HG03520 (cell line): ENCODE results near the gene DENND4C.
"Not testable (repeated sequence)": the region's sequence is repeated elsewhere in the genome, so short reads cannot be mapped to it uniquely, and the experiment has no call there.

ENCODE experiments used
- ATAC-seq: cut with Tn5 transposase; IDR thresholded peaks from one replicate; pipeline ENCODE4 v1.9.1; 2021; ENCODE audit warnings: mild to moderate bottlenecking, moderate library complexity; ENCODE audit not compliant: unreplicated experiment

DENND4C gene

GRCh38 chr9:19223724-19224123, 6.8 kb upstream of the DENND4C start:
- no peak for ATAC-seq

DNA sequence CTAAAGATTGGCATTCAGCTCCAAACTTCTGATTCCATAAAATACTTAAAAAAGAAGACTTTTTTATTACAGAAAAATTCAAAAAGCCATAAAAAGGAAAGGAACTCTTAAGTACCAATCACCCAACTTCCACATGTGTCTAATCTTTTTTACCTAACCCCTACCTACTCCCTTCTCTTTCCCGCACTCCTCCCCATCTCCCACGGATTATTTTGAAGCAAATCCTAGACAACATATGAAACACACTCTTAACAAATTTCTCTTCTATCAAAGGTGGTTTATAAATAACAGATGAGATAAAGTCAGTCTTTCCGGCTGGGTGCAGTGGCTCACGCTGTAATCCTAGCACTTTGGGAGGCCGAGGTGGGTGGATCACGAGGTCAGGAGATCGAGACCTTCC, 5.9 kb upstream of the DENND4C start:
- ATAC-seq: no peak

DNA sequence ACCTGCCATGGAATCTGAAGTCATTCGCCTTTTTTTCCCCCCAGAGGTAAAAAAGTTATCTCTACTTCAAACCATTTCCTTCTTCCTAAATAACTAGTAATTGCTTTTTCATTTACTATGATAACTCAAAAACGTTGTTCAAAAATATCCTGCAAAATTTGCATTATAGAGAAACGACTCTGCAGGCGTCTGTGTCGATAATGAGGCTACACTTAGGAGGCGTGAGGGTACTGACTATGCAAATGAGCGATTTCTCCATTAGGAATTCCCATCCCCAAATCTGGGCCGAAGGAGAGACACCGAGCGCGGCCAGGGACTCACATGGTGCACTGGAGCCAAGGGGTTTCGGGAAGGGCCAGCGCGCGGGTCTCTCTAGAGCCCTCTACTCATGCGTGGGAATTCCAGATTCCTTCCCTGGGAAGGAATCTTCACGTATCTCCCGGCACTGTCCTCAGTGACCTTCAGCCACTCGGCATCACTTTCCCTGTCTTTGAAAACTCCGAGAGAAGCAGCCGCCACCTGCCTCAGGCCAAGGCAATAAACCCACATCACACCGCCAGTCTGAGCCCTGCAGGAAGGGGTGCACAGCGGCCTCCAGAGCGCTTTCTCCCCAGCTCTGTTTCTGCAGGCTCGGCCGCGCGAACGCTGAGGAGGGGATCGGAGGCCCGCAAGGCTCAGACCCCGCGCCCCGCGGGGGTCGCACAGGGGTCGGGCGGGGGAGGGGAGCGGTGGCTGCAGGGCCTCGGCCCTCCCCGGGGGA, 718 bp upstream of the DENND4C start:
- peak; percentile 56 for ATAC-seq

- peak; percentile 4 for ATAC-seq
Measured at GRCh38 chr9:19231126-19231903, 822 bp downstream of the DENND4C start.

GRCh38 chr9:19231904-19232822, 1.7 kb downstream of the DENND4C start:
- ATAC-seq: no peak

GRCh38 chr9:19232823-19233194, 2.3 kb downstream of the DENND4C start:
- ATAC-seq: no peak

- no peak for ATAC-seq
Measured at GRCh38 chr9:19233344-19233743, 2.9 kb downstream of the DENND4C start.

- no peak for ATAC-seq
Measured at GRCh38 chr9:19239955-19240354, 9.5 kb downstream of the DENND4C start.

- no peak for ATAC-seq
Measured at GRCh38 chr9:19241728-19242127, 11.2 kb downstream of the DENND4C start.

DNA sequence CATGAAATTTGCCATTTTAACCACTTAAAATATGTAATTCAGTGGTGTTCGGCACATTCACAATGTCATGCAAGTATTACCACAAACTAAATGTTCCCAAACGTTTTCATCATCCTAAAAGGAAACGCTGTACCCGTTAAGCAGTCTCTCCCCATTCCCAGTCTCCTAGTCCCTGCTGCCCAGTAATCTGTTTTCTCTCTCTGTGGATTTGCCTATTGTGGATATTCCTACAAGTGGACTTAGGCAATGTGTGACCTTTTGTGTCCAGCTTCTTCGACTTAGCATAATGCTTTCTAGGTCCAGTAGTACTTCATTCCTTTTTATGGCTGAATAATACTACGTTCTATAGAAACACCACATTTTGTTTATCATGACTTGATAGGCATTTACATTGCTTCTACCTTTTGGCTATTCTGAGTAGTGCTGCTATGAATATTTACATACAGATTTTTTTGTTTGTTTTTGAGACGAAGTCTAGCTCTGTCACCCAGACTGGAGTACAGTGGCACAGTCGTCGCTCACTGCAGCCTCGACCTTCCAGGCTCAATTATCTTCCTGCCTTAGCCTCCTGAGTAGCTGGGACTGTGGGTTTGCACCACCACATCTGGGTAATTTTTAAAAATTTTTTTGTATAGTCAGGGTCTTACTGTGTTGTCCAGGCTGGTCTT, 13.0 kb downstream of the DENND4C start:
- no peak for ATAC-seq

GRCh38 chr9:19246891-19247290, 16.4 kb downstream of the DENND4C start:
- no peak for ATAC-seq

DNA sequence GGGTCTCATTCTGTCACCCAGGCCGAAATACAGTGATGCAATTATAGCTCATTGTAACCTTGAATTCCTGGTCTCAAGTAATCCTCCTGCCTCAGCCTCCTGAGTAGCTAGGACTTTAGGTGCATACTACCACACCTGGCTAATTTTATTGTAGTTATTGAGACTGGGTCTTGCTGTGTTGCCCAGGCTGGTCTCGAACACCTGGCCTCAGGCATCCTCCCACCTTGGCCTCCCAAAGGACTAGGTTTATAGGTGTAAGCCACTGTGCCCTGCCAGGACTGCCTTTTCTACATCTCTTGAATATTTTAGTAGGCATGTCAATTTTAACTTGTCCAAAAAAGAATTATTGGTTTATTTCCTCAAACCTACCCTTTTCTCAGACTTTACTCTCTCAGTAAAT, 16.9 kb downstream of the DENND4C start:
- ATAC-seq: no peak

DNA sequence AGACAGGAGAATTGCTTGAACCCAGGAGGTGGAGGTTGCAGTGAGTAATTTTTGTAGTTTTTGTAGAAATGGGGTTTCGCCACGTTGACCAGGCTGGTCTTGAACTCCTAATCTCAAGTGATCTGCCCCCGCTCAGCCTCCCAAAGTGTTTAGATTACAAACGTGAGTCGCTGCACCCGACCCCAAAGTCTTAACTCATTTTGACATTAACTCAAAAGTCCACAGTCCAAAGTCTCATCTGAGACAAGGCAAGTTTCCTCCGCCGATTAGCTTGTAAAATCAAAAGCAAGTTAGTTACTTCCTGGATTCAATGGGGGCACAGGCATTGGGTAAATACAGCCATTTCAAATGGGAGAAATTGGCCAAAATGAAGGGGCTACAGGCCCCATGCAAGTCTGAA, 19.9 kb downstream of the DENND4C start:
- ATAC-seq: not testable (repeated sequence)

- ATAC-seq: not testable (repeated sequence)
Measured at GRCh38 chr9:19251203-19251602, 20.7 kb downstream of the DENND4C start.

DNA sequence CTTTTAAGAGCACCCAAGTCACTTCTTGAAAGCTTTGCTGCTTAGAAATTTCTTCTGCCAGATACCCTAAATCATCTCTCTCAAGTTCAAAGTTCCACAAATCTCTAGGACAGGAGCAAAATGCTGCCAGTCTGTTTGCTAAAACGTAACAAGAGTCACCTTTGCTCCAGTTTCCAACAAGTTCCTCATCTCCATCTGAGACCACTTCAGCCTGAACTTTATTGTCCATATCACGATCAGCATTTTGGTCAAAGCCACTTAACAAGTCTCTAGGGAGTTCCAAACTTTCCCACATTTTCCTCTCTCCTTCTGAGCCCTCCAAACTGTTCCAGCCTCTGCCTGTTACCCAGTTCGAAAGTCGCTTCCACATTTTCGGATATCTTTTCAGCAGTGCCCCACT, 21.1 kb downstream of the DENND4C start:
- ATAC-seq: not testable (repeated sequence)

DNA sequence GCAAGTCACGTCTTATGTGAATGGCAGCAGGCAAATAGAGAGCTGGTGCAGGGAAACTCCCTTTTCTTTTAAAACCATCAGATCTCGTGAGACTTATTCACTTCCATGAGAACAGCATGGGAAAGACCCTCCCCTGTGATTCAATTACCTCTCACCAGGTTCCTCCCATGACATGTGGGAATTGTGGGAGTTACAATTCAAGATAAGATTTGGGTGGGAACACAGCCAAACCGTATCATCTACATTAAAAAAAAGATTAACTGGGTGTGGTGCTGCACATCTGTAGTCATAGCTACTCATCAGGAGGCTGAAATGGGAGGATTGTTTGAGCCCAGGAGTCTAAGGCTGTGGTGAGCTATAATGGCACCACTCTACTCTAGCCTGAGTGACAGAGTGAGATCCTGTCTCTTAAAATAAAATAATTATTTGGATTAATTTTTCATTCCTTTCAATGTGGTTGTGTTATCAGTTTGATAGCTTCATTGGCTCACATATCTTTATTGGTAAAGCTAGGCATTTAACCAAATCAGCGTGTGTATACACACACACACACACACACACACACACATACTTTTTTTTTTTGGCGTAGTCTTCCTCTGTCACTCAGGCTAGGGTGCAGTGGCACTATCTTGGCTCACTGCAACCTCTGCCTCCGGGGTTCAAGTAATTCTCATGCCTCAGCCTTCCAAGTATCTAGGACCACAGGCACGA, 21.8 kb downstream of the DENND4C start:
- no peak for ATAC-seq

DNA sequence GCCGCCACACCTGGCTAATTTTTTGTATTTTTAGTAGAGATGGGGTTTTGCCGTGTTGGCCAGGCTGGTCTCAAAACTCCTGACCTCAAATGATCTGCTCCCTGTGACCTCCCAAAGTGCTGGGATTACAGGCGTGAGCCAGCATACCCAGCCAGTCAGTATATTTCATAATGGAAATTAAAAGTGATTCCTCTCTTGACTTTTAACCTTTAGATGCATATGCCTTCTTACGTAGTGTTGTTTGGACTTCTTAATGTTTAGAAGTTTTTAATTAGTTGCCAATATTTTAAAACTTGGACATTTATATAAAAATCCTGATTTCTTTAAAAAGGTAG, 22.4 kb downstream of the DENND4C start:
- ATAC-seq: no peak

DNA sequence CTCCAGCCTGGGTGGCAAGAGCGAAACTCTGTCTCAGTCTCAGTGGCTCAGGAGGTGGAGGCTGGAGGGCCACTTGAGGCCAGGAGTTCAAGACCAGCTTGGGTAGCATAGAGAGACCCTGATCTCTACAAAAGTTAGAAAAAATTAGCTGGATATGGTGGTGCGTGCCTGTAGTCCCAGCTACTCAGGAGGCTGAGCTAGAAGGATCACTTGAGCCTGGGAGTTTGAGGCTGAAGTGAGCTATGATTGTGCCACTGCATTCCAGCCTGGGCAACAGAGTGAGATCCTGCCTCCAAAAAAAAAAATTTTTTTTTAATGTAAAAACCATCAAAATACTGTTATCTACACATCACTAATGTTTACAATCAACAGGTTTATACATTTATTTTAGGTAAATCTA, 24.6 kb downstream of the DENND4C start:
- no peak for ATAC-seq

- ATAC-seq: no peak
Measured at GRCh38 chr9:19255821-19256220, 25.3 kb downstream of the DENND4C start.

GRCh38 chr9:19259665-19260255, 29.3 kb downstream of the DENND4C start:
- not testable (repeated sequence) for ATAC-seq
